ENCODE measurements around the gene KRTAP1-1. TPM values are rescaled to one million over a fixed set of nuclear protein-coding genes. Genes with fewer than 3 reads are reported as not detected.

KRTAP1-1 gene
- total and polyA plus RNA-seq, 2 of the 8 experiments (the other 6 are each of a cell fraction or from before 2014, with no cell fraction given) = not detected

- TF ChIP-seq SIRT6 (IDR thresholded peaks at IDR 0.05; ENCODE audit: low read length) = no peak
These were observed 20.7 kb upstream of the KRTAP1-1 start (continued) for GRCh38 chr17:41061964-41062363.

Measured in H1 (cell line).